HTR-8/SVneo (cell line): ENCODE results near the gene HOXB4.
A peak's percentile ranks its signal among the peaks of the same experiment; 100 is the strongest.

Source experiments
- DNase-seq: peaks from one replicate; pipeline ENCODE4 v3.0.0; 2011; ENCODE audit warnings: low spot score, mixed read lengths; ENCODE audit not compliant: insufficient read length
- FAIRE-seq: peaks from 2 replicates; lab custom pipeline; 2011; peaks lifted over from hg19 to GRCh38; lab: Jason Lieb, UNC

HOXB4 gene

GRCh38 chr17:48615963-48616716 lies 38.0 kb upstream of the HOXB4 start:
- FAIRE-seq: no peak

GRCh38 chr17:48615047-48615962 lies 37.2 kb upstream of the HOXB4 start, which contains the start of gene HOXB8:
TSS of gene HOXB8 (minus strand) at chr17:48615292. CDS start at chr17:48614704, 588 bp downstream.
- FAIRE-seq (no peak), DNase-seq (no peak)

More at GRCh38 chr17:48615963-48616716, 38.0 kb upstream of the HOXB4 start:
- no peak for DNase-seq

GRCh38 chr17:48613862-48614694 lies 35.9 kb upstream of the HOXB4 start:
- DNase-seq: no peak
- FAIRE-seq: no peak

GRCh38 chr17:48612854-48613691 lies 34.9 kb upstream of the HOXB4 start:
- peak; percentile 86 for FAIRE-seq

GRCh38 chr17:48612456-48612853 lies 34.3 kb upstream of the HOXB4 start:
- FAIRE-seq (no peak), DNase-seq (no peak)

More at GRCh38 chr17:48612854-48613691, 34.9 kb upstream of the HOXB4 start:
- DNase-seq: peak; percentile 79

- no peak for FAIRE-seq
Observed at GRCh38 chr17:48611681-48612455, 33.7 kb upstream of the HOXB4 start.

GRCh38 chr17:48611213-48611612 lies 33.1 kb upstream of the HOXB4 start:
- FAIRE-seq: no peak
- no peak for DNase-seq

More at GRCh38 chr17:48611681-48612455, 33.7 kb upstream of the HOXB4 start:
- DNase-seq: no peak

- FAIRE-seq (peak; percentile 95), DNase-seq (peak; percentile 87)
Observed at GRCh38 chr17:48610282-48611211, 32.4 kb upstream of the HOXB4 start, which contains the start of gene HOXB7. TSS of gene HOXB7 (minus strand) at chr17:48611017. CDS start at chr17:48610918, 99 bp downstream.

GRCh38 chr17:48609759-48610281 lies 31.7 kb upstream of the HOXB4 start:
- DNase-seq: no peak

GRCh38 chr17:48609033-48609432 lies 30.9 kb upstream of the HOXB4 start:
- DNase-seq (no peak), FAIRE-seq (peak; percentile 13)

More at GRCh38 chr17:48609759-48610281, 31.7 kb upstream of the HOXB4 start:
- FAIRE-seq: no peak

GRCh38 chr17:48608494-48608834 lies 30.3 kb upstream of the HOXB4 start:
- FAIRE-seq: no peak
- no peak for DNase-seq

GRCh38 chr17:48606892-48607614 lies 28.9 kb upstream of the HOXB4 start:
- no peak for FAIRE-seq

GRCh38 chr17:48605991-48606891 lies 28.1 kb upstream of the HOXB4 start:
- FAIRE-seq (peak; percentile 88), DNase-seq (no peak)

More at GRCh38 chr17:48606892-48607614, 28.9 kb upstream of the HOXB4 start:
- DNase-seq: no peak

GRCh38 chr17:48605409-48605919 lies 27.3 kb upstream of the HOXB4 start:
- DNase-seq (no peak), FAIRE-seq (peak; percentile 59)

- FAIRE-seq: peak; percentile 9
- DNase-seq: no peak
Observed at GRCh38 chr17:48604770-48605329, 26.7 kb upstream of the HOXB4 start, which contains the start of gene HOXB6. TSS of gene HOXB6 (minus strand) at chr17:48604986. CDS start at chr17:48598150, 6,836 bp downstream.
